H54 (cell line): Measurements from ENCODE around the gene RPSA.
"Not testable (repeated sequence)": the region's sequence is repeated elsewhere in the genome, so short reads cannot be mapped to it uniquely, and the experiment has no call there.

Experiments
- DNase-seq: peaks from one replicate; pipeline ENCODE4 v3.0.0; 2011; ENCODE audit warnings: low spot score, mixed read lengths; ENCODE audit not compliant: insufficient read length
- FAIRE-seq: peaks from 3 replicates; lab custom pipeline; 2011; peaks lifted over from hg19 to GRCh38; lab: Jason Lieb, UNC
- POLR2A ChIP-seq: IDR thresholded peaks from 2 replicates; pipeline ENCODE4 v1.6.1; 2011; ENCODE audit warnings: low read depth, mild to moderate bottlenecking, low read length

The RPSA gene

GRCh38 chr3:39445927-39446326, 39.4 kb downstream of the RPSA start:
- no peak for TF ChIP-seq POLR2A
- no peak for DNase-seq
- no peak for FAIRE-seq

- DNase-seq, result no peak
- no peak for FAIRE-seq
- no peak for TF ChIP-seq POLR2A
These were observed 39.9 kb downstream of the RPSA start for GRCh38 chr3:39446444-39446843.

GRCh38 chr3:39447637-39448483, 41.3 kb downstream of the RPSA start:
- no peak for TF ChIP-seq POLR2A
- FAIRE-seq (peak; percentile 92), DNase-seq (peak; percentile 72)

GRCh38 chr3:39448506-39449233, 42.1 kb downstream of the RPSA start:
- no peak for FAIRE-seq
- no peak for TF ChIP-seq POLR2A

GRCh38 chr3:39449796-39450195, 43.3 kb downstream of the RPSA start:
- FAIRE-seq, result no peak
- no peak for TF ChIP-seq POLR2A
- no peak for DNase-seq

More at GRCh38 chr3:39448506-39449233, 42.1 kb downstream of the RPSA start:
- no peak for DNase-seq

- no peak for FAIRE-seq
- DNase-seq, result no peak
- no peak for TF ChIP-seq POLR2A
These were observed 46.6 kb downstream of the RPSA start for GRCh38 chr3:39453134-39453533.

GRCh38 chr3:39453872-39454271, 47.4 kb downstream of the RPSA start:
- not testable (repeated sequence) for DNase-seq, FAIRE-seq

GRCh38 chr3:39454591-39455217, 48.2 kb downstream of the RPSA start:
- TF ChIP-seq POLR2A, result no peak
- DNase-seq (no peak), FAIRE-seq (no peak)

- FAIRE-seq (no peak), DNase-seq (no peak)
- no peak for TF ChIP-seq POLR2A
These were observed 49.6 kb downstream of the RPSA start for GRCh38 chr3:39456159-39456558.

GRCh38 chr3:39457361-39457760, 50.8 kb downstream of the RPSA start:
- no peak for TF ChIP-seq POLR2A
- DNase-seq (no peak), FAIRE-seq (no peak)

GRCh38 chr3:39458579-39458978, 52.1 kb downstream of the RPSA start:
- DNase-seq, FAIRE-seq: not testable (repeated sequence)

- FAIRE-seq (no peak), DNase-seq (no peak)
- TF ChIP-seq POLR2A, result no peak
These were observed 54.2 kb downstream of the RPSA start for GRCh38 chr3:39460677-39461076.
